H9 (cell line): Measurements from ENCODE around the gene MEF2C. TPM values are rescaled to one million over a fixed set of nuclear protein-coding genes. Genes with fewer than 3 reads are reported as not detected.
"Not testable (repeated sequence)": the region's sequence is repeated elsewhere in the genome, so short reads cannot be mapped to it uniquely, and the experiment has no call there.

Source experiments
- DNase-seq: peaks from one replicate; pipeline ENCODE4 v3.0.0-alpha.2; 2017
- H2AFZ ChIP-seq: one replicate; pipeline ENCODE4 v1.6.1; 2013; ENCODE audit warnings: mild to moderate bottlenecking, low read length, control low read depth, moderate library complexity
- H2AK5ac ChIP-seq: 2 replicates; pipeline ENCODE4 v1.6.1; 2013; ENCODE audit warnings: low read length, control low read depth, mixed read lengths; ENCODE audit not compliant: insufficient read length
- H2BK120ac ChIP-seq: one replicate; pipeline ENCODE4 v1.6.1; 2013; ENCODE audit warnings: low read depth, mild to moderate bottlenecking, low read length, control low read depth, inconsistent platforms; ENCODE audit not compliant: poor library complexity, severe bottlenecking
- H2BK12ac ChIP-seq: 2 replicates; pipeline ENCODE4 v1.6.1; 2013; ENCODE audit warnings: low read length, control low read depth, mixed read lengths, low read depth; ENCODE audit not compliant: insufficient read length
- H2BK15ac ChIP-seq: 2 replicates; pipeline ENCODE4 v1.6.1; 2013; ENCODE audit warnings: low read depth, low read length, control low read depth
- H2BK20ac ChIP-seq: one replicate; pipeline ENCODE4 v1.6.1; 2013; ENCODE audit warnings: low read depth, mild to moderate bottlenecking, low read length, control low read depth, inconsistent platforms; ENCODE audit not compliant: poor library complexity, severe bottlenecking
- H2BK5ac ChIP-seq: 2 replicates; pipeline ENCODE4 v1.6.1; 2013; ENCODE audit warnings: low read length, control low read depth, mixed read lengths; ENCODE audit not compliant: insufficient read length
- H3K14ac ChIP-seq: 2 replicates; pipeline ENCODE4 v1.6.1; 2013; ENCODE audit warnings: low read length, control low read depth; ENCODE audit not compliant: insufficient read depth
- H3K18ac ChIP-seq: 2 replicates; pipeline ENCODE4 v1.6.1; 2013; ENCODE audit warnings: low read depth, mild to moderate bottlenecking, mixed read lengths, low read length, control low read depth; ENCODE audit not compliant: insufficient read length
- H3K23ac ChIP-seq: 2 replicates; pipeline ENCODE4 v1.6.1; 2013; ENCODE audit warnings: low read length, control low read depth, mixed read lengths, low read depth; ENCODE audit not compliant: insufficient read length
- H3K23me2 ChIP-seq: 2 replicates; pipeline ENCODE4 v1.6.1; 2013; ENCODE audit warnings: low read depth, mild to moderate bottlenecking, mixed read lengths, low read length, control low read depth; ENCODE audit not compliant: insufficient read length, poor library complexity, severe bottlenecking
- H3K27ac ChIP-seq: 2 replicates; pipeline ENCODE4 v1.5.1; 2013; ENCODE audit warnings: low read length, control low read depth, mixed read lengths, low read depth; ENCODE audit not compliant: insufficient read length
- H3K27me3 ChIP-seq: 2 replicates; pipeline ENCODE4 v1.6.1; 2013; ENCODE audit warnings: low read length, control low read depth, inconsistent platforms; ENCODE audit not compliant: insufficient read depth
- H3K4ac ChIP-seq: 2 replicates; pipeline ENCODE4 v1.6.1; 2013; ENCODE audit warnings: low read depth, mild to moderate bottlenecking, control low read depth, inconsistent platforms, low read length, moderate library complexity
- H3K4me1 ChIP-seq: 2 replicates; pipeline ENCODE4 v1.6.1; 2013; ENCODE audit warnings: low read length, control low read depth, inconsistent platforms; ENCODE audit not compliant: insufficient read depth
- H3K4me2 ChIP-seq: 2 replicates; pipeline ENCODE4 v1.6.1; 2013; ENCODE audit warnings: low read length, control low read depth, mixed read lengths; ENCODE audit not compliant: insufficient read length, insufficient read depth
- H3K56ac ChIP-seq: 2 replicates; pipeline ENCODE4 v1.6.1; 2013; ENCODE audit warnings: low read depth, mild to moderate bottlenecking, mixed read lengths, low read length, control low read depth; ENCODE audit not compliant: insufficient read length
- H3K79me1 ChIP-seq: 2 replicates; pipeline ENCODE4 v1.6.1; 2013; ENCODE audit warnings: low read depth, mild to moderate bottlenecking, moderate library complexity, low read length, control low read depth, inconsistent platforms; ENCODE audit not compliant: insufficient read depth, poor library complexity, severe bottlenecking
- H3K79me2 ChIP-seq: 2 replicates; pipeline ENCODE4 v1.6.1; 2013; ENCODE audit warnings: low read length, control low read depth, inconsistent platforms; ENCODE audit not compliant: insufficient read depth
- H3K9ac ChIP-seq: 2 replicates; pipeline ENCODE4 v1.6.1; 2013; ENCODE audit warnings: low read length, control low read depth, mixed read lengths; ENCODE audit not compliant: insufficient read length; ENCODE audit errors: extremely low read depth
- H3K9me3 ChIP-seq: one replicate; pipeline ENCODE4 v1.6.1; 2013; ENCODE audit warnings: low read depth, low read length, inconsistent platforms; ENCODE audit not compliant: control insufficient read depth
- H3T11ph ChIP-seq: one replicate; pipeline ENCODE4 v1.6.1; 2013; ENCODE audit warnings: mild to moderate bottlenecking, low read length, control low read depth, inconsistent platforms
- H4K20me1 ChIP-seq: one replicate; pipeline ENCODE4 v1.6.1; 2013; ENCODE audit not compliant: control insufficient read depth, insufficient read length, insufficient read depth
- H4K5ac ChIP-seq: 2 replicates; pipeline ENCODE4 v1.6.1; 2013; ENCODE audit warnings: low read depth, mild to moderate bottlenecking, mixed read lengths, low read length, control low read depth; ENCODE audit not compliant: insufficient read length
- H4K8ac ChIP-seq: replicated peaks from 2 replicates; pipeline ENCODE4 v1.6.1; 2013; ENCODE audit warnings: low read length, control low read depth, mixed read lengths, low read depth; ENCODE audit not compliant: insufficient read length
- H4K91ac ChIP-seq: 2 replicates; pipeline ENCODE4 v1.6.1; 2013; ENCODE audit warnings: low read depth, mild to moderate bottlenecking, moderate library complexity, mixed read lengths, low read length, control low read depth; ENCODE audit not compliant: insufficient read length
- H3K27ac Mint-ChIP-seq, 3 experiments: 2 replicates in 2 of 3; 3 replicates in 1 of 3; pipeline ENCODE4 v1.8.0; 2020 to 2021; ENCODE audit warnings: mixed read lengths in 3 of 3, mild to moderate bottlenecking in 1 of 3, moderate library complexity in 1 of 3
- H3K27me3 Mint-ChIP-seq: 2 replicates; pipeline ENCODE4 v1.8.0; 2021; ENCODE audit warnings: low read depth, mild to moderate bottlenecking, moderate library complexity, mixed read lengths
- H3K36me3 Mint-ChIP-seq, 3 experiments: 2 replicates in 2 of 3; 3 replicates in 1 of 3; pipeline ENCODE4 v1.8.0; 2020 to 2021; ENCODE audit warnings: low read depth in 3 of 3, mixed read lengths in 3 of 3; ENCODE audit not compliant: insufficient read depth in 1 of 3
- H3K4me1 Mint-ChIP-seq, 2 experiments: 2 replicates each; pipeline ENCODE4 v1.8.0; 2020; ENCODE audit warnings: mixed read lengths in 2 of 2
- H3K4me3 Mint-ChIP-seq, 2 experiments: 2 replicates in 1 of 2; 3 replicates in 1 of 2; pipeline ENCODE4 v1.8.0; 2020 to 2021; ENCODE audit warnings: mild to moderate bottlenecking in 2 of 2, mixed read lengths in 2 of 2, moderate library complexity in 1 of 2
- H3K9me3 Mint-ChIP-seq, 2 experiments: 2 replicates in 1 of 2; 3 replicates in 1 of 2; pipeline ENCODE4 v1.8.0; 2020; ENCODE audit warnings: mild to moderate bottlenecking in 2 of 2, mixed read lengths in 2 of 2, moderate library complexity in 1 of 2
- WGBS: extraction: QIAGEN DNeasy Blood & Tissue Kit; methylation state at CpG from one replicate; pipeline ENCODE4 v1.1.7; 2013; ENCODE audit warnings: missing lambda C conversion rate, low lambda C conversion rate, mixed read lengths; ENCODE audit not compliant: insufficient read length; ENCODE audit errors: extremely low coverage; 5-methylcytosine and 5-hydroxymethylcytosine counted together
- total RNA-seq: library from RNA; stranded (reverse); gene quantifications from 2 replicates; pipeline ENCODE4 v1.2.1, GENCODE V29; 2021
- TF ChIP-seq, protein P1 (sequence below): fragments of 200-600 bp; sonication (generic); conservative IDR thresholded peaks from 3 replicates; pipeline ENCODE4 v1.8.0; 2021; ENCODE audit warnings: antibody characterized with exemption, mild to moderate bottlenecking

MEF2C gene
- total RNA-seq, 1 experiment from 2014 or later, result 0.11 TPM

DNA sequence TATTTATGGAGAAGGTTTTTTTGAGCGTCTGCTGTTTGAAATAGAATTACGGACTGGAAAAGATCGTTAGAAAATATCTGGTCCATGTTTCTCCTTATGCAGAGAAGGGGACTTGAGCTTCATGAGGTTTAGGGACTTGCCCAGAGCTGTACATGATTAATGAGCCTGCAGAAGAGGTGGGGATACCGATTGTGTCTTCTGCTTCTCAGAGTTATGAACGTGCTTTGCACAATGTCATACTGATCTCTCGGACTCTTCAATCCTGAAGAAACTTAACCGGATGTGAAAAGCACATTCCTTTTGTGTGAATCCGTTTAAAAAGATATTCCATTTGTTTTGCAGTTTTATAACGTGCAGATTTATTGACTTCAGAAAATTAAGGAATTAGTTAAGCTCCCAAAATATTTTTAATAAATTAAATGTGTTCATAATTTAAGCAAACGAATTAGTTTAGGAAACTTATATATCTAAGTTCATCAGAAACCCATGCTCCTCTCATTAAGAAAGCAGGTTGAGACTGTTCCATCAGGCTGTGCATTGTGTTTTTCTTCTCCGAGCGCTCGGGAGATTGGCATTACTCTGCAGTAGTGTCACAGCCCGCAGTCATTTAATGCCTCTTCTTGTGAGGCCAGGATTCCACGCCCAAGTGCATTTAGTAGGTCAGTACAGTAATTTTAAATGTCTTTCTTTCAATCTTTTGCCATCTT lies 40.8 kb upstream of the MEF2C start:
- H3K79me1 ChIP-seq, result no peaks in the 10 kb centered on the region

DNA sequence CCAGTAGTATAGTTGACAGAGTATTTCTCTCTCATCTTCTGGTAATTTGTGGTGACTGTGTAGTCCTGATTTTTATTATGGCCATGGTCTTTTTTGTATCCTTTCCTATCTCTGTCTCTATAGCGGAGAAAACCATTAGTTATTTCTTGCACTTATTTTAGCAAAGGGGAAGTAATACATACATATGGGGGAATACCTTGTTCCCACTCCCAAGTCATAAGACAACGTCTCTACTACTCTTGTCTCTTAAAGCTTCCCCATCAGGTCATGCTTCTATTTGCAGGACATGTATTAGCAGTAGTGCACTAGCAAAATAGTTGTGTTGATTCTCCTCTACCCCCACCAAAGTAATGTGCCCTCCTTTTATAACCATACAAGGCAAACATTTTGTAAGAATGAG lies 29.8 kb upstream of the MEF2C start:
- H3K27me3 Mint-ChIP-seq, H3K27ac Mint-ChIP-seq, H2BK12ac ChIP-seq, H3K4ac ChIP-seq, H4K20me1 ChIP-seq, H4K91ac ChIP-seq, H3K23me2 ChIP-seq, H3K23ac ChIP-seq, H3K4me3 Mint-ChIP-seq, H3K36me3 Mint-ChIP-seq, H3K4me1 Mint-ChIP-seq, H2BK120ac ChIP-seq, H4K5ac ChIP-seq, H3T11ph ChIP-seq, H3K79me1 ChIP-seq, H2BK15ac ChIP-seq, H3K14ac ChIP-seq, H3K9me3 Mint-ChIP-seq, H3K27ac ChIP-seq, H2BK20ac ChIP-seq, H2AFZ ChIP-seq, H4K8ac ChIP-seq, H2AK5ac ChIP-seq, H3K4me1 ChIP-seq, H3K27me3 ChIP-seq, H3K18ac ChIP-seq, H3K56ac ChIP-seq, H3K9me3 ChIP-seq, H3K79me2 ChIP-seq, H3K9ac ChIP-seq, H2BK5ac ChIP-seq, DNase-seq, H3K4me2 ChIP-seq: not testable (repeated sequence)
- WGBS, result no CpG with 5 or more reads among the region's 2 CpGs

More for the DNA sequence above, 40.8 kb upstream of the MEF2C start:
- H3K4me1 Mint-ChIP-seq, result no peaks in the 10 kb centered on the region
- no peak overlapping the region for H3K27ac Mint-ChIP-seq
- no peak overlapping the region for H2BK12ac ChIP-seq
- no peak overlapping the region for H3K18ac ChIP-seq
- TF ChIP-seq, protein P1, sequence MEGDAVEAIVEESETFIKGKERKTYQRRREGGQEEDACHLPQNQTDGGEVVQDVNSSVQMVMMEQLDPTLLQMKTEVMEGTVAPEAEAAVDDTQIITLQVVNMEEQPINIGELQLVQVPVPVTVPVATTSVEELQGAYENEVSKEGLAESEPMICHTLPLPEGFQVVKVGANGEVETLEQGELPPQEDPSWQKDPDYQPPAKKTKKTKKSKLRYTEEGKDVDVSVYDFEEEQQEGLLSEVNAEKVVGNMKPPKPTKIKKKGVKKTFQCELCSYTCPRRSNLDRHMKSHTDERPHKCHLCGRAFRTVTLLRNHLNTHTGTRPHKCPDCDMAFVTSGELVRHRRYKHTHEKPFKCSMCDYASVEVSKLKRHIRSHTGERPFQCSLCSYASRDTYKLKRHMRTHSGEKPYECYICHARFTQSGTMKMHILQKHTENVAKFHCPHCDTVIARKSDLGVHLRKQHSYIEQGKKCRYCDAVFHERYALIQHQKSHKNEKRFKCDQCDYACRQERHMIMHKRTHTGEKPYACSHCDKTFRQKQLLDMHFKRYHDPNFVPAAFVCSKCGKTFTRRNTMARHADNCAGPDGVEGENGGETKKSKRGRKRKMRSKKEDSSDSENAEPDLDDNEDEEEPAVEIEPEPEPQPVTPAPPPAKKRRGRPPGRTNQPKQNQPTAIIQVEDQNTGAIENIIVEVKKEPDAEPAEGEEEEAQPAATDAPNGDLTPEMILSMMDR, result no peak
- no peak overlapping the region for H3K14ac ChIP-seq
- no peak overlapping the region for H2AFZ ChIP-seq
- no peak overlapping the region for H3T11ph ChIP-seq
- no peaks in the 10 kb centered on the region for H3K9me3 ChIP-seq
- no peak for DNase-seq
- no peak overlapping the region for H2BK120ac ChIP-seq
- H3K23ac ChIP-seq, result no peak overlapping the region
- no peaks in the 10 kb centered on the region for H3K36me3 Mint-ChIP-seq
- no peaks in the 10 kb centered on the region for H3K27me3 ChIP-seq
- H3K4me1 ChIP-seq, result no peaks in the 10 kb centered on the region
- H2AK5ac ChIP-seq, result no peak overlapping the region
- no peaks in the 10 kb centered on the region for H3K9me3 Mint-ChIP-seq
- H3K4me3 Mint-ChIP-seq, result no peak overlapping the region
- H3K79me2 ChIP-seq, result no peaks in the 10 kb centered on the region
- H3K56ac ChIP-seq, result no peak overlapping the region
- no peak overlapping the region for H3K4ac ChIP-seq
- no peak overlapping the region for H4K5ac ChIP-seq
- H4K91ac ChIP-seq, result no peak overlapping the region
- no peak overlapping the region for H4K8ac ChIP-seq
- H2BK20ac ChIP-seq, result no peak overlapping the region
- H2BK15ac ChIP-seq, result no peak overlapping the region
- H4K20me1 ChIP-seq, result no peaks in the 10 kb centered on the region
- no peak overlapping the region for H3K9ac ChIP-seq
- WGBS, result no CpG with 5 or more reads among the region's 15 CpGs
- no peak overlapping the region for H3K27ac ChIP-seq
- H3K23me2 ChIP-seq, result no peaks in the 10 kb centered on the region
- no peak overlapping the region for H2BK5ac ChIP-seq
- H3K4me2 ChIP-seq, result no peak overlapping the region
- H3K27me3 Mint-ChIP-seq, result no peaks in the 10 kb centered on the region
